WTC11 (cell line): Measurements from ENCODE around the gene F13A1.

Source experiments
- CREB1 ChIP-seq: sonication (generic); formaldehyde crosslinking; IDR thresholded peaks from 2 replicates; pipeline ENCODE4 v1.8.0; 2023; ENCODE audit warnings: mild to moderate bottlenecking, missing genetic modification reagents
- FOXJ3 ChIP-seq: sonication (generic); formaldehyde crosslinking; IDR thresholded peaks from 2 replicates; pipeline ENCODE4 v1.9.0; 2021; ENCODE audit warnings: missing genetic modification reagents, mild to moderate bottlenecking, borderline replicate concordance
- FOXP1 ChIP-seq: sonication (generic); formaldehyde crosslinking; IDR thresholded peaks from 2 replicates; pipeline ENCODE4 v1.8.0; 2022; ENCODE audit warnings: missing genetic modification reagents, mild to moderate bottlenecking, moderate library complexity, borderline replicate concordance
- NFYB ChIP-seq: sonication (generic); formaldehyde crosslinking; conservative IDR thresholded peaks from 2 replicates; pipeline ENCODE4 v1.8.0; 2022; ENCODE audit warnings: low read depth, missing genetic modification reagents
- NR2C2 ChIP-seq: sonication (generic); formaldehyde crosslinking; IDR thresholded peaks from 2 replicates; pipeline ENCODE4 v1.8.0; 2022; ENCODE audit warnings: mild to moderate bottlenecking, missing genetic modification reagents
- TCF7 ChIP-seq: sonication (generic); formaldehyde crosslinking; IDR thresholded peaks from 2 replicates; pipeline ENCODE4 v1.8.0; 2022; ENCODE audit warnings: mild to moderate bottlenecking, low read depth, missing genetic modification reagents, moderate library complexity
- USF2 ChIP-seq: sonication (generic); formaldehyde crosslinking; IDR thresholded peaks from 2 replicates; pipeline ENCODE4 v1.8.1; 2023; ENCODE audit warnings: mild to moderate bottlenecking, missing genetic modification reagents, moderate library complexity
- ZNF416 ChIP-seq: fragments of 250-450 bp; sonication (Bioruptor Pico); IDR thresholded peaks from 2 replicates; pipeline ENCODE4 v1.9.0; 2021; ENCODE audit warnings: mild to moderate bottlenecking, inconsistent platforms
- ZNF512 ChIP-seq: sonication (generic); formaldehyde crosslinking; IDR thresholded peaks from 2 replicates; pipeline ENCODE4 v1.8.1; 2022; ENCODE audit warnings: missing genetic modification reagents, borderline replicate concordance
- TF ChIP-seq, protein P1 (sequence below): fragments of 200-600 bp; IDR thresholded peaks from 2 replicates; pipeline ENCODE4 v1.8.0; 2022; ENCODE audit warnings: antibody characterized with exemption

DNA sequence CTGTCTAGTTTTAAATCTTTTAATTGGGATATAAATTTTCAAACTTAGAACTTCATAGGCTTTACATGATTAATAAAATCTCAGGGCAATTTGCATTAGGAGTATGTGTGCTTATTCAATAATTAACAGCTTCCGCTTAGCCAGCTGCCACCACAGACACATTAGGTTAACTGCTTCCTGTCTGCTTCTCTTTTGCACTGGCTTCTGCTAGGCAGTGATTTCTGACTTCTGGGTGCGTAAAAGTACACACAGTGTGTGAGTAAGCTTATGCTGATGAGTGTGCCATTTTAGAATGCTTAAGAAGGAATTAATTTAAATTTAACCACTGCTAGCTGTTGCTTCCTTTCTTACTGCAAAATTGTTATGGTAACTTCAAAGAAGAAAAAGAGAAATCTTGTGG lies 73.9 kb downstream of the F13A1 start:
- no peak for TF ChIP-seq FOXP1 (CRISPR knock-in tag)
- no peak for TF ChIP-seq ZNF512 (CRISPR knock-in tag)
- TF ChIP-seq, protein P1, sequence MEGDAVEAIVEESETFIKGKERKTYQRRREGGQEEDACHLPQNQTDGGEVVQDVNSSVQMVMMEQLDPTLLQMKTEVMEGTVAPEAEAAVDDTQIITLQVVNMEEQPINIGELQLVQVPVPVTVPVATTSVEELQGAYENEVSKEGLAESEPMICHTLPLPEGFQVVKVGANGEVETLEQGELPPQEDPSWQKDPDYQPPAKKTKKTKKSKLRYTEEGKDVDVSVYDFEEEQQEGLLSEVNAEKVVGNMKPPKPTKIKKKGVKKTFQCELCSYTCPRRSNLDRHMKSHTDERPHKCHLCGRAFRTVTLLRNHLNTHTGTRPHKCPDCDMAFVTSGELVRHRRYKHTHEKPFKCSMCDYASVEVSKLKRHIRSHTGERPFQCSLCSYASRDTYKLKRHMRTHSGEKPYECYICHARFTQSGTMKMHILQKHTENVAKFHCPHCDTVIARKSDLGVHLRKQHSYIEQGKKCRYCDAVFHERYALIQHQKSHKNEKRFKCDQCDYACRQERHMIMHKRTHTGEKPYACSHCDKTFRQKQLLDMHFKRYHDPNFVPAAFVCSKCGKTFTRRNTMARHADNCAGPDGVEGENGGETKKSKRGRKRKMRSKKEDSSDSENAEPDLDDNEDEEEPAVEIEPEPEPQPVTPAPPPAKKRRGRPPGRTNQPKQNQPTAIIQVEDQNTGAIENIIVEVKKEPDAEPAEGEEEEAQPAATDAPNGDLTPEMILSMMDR = no peak
- TF ChIP-seq NFYB = no peak
- TF ChIP-seq TCF7 = no peak
- no peak for TF ChIP-seq CREB1 (CRISPR knock-in tag)
- TF ChIP-seq ZNF416 (CRISPR knock-in tag) = no peak
- no peak for TF ChIP-seq USF2 (CRISPR knock-in tag)
- no peak for TF ChIP-seq NR2C2 (CRISPR knock-in tag)
- no peak for TF ChIP-seq FOXJ3
